Activated T-cell treated with anti-CD3 and anti-CD28 coated beads, Interleukin-2, amount 50 U/mL, for 24 hours (primary cell): ENCODE data around the gene INTS11.

Experiments
- DNase-seq: peaks from one replicate; pipeline ENCODE4 v3.0.0-alpha.2; 2020
- H3K27ac Mint-ChIP-seq: 2 replicates; pipeline ENCODE4 v1.8.0; 2020; ENCODE audit warnings: mild to moderate bottlenecking, mixed read lengths
- H3K27me3 Mint-ChIP-seq: 2 replicates; pipeline ENCODE4 v1.8.0; 2020; ENCODE audit warnings: mixed read lengths
- H3K36me3 Mint-ChIP-seq: 2 replicates; pipeline ENCODE4 v1.8.0; 2020; ENCODE audit warnings: low read depth, mixed read lengths
- H3K4me1 Mint-ChIP-seq: 2 replicates; pipeline ENCODE4 v1.8.0; 2020; ENCODE audit warnings: low read depth, mixed read lengths
- H3K4me3 Mint-ChIP-seq: 2 replicates; pipeline ENCODE4 v1.8.0; 2020; ENCODE audit warnings: mild to moderate bottlenecking, moderate library complexity, mixed read lengths
- H3K9me3 Mint-ChIP-seq: 2 replicates; pipeline ENCODE4 v1.8.0; 2020; ENCODE audit warnings: mixed read lengths

INTS11 gene

GRCh38 chr1:1291023-1291528 is 33.4 kb downstream of the INTS11 start:
- H3K4me3 Mint-ChIP-seq: no peak overlapping the region
- peaks cover 6% of the 10 kb centered on the region for H3K36me3 Mint-ChIP-seq
- DNase-seq: no peak
- H3K27ac Mint-ChIP-seq: no peak overlapping the region
- no peaks in the 10 kb centered on the region for H3K4me1 Mint-ChIP-seq
- H3K27me3 Mint-ChIP-seq: no peaks in the 10 kb centered on the region
- H3K9me3 Mint-ChIP-seq: no peaks in the 10 kb centered on the region

- H3K9me3 Mint-ChIP-seq: no peaks in the 10 kb centered on the region
- H3K27me3 Mint-ChIP-seq: no peaks in the 10 kb centered on the region
- H3K4me3 Mint-ChIP-seq: no peak overlapping the region
- H3K27ac Mint-ChIP-seq: peak overlapping the region; percentile 11
- H3K36me3 Mint-ChIP-seq: peaks cover 4% of the 10 kb centered on the region
- H3K4me1 Mint-ChIP-seq: no peaks in the 10 kb centered on the region
- DNase-seq: peak; percentile 72
Observed at GRCh38 chr1:1290238-1290731, 34.2 kb downstream of the INTS11 start.

GRCh38 chr1:1287288-1288110 is 37.0 kb downstream of the INTS11 start:
- no peaks in the 10 kb centered on the region for H3K36me3 Mint-ChIP-seq
- no peak overlapping the region for H3K4me3 Mint-ChIP-seq
- DNase-seq: no peak
- H3K9me3 Mint-ChIP-seq: no peaks in the 10 kb centered on the region
- no peaks in the 10 kb centered on the region for H3K27me3 Mint-ChIP-seq
- H3K27ac Mint-ChIP-seq: no peak overlapping the region
- peaks cover 5% of the 10 kb centered on the region for H3K4me1 Mint-ChIP-seq

GRCh38 chr1:1286313-1287261 is 37.9 kb downstream of the INTS11 start:
- Mint-ChIP-seq H3K4me3 (no peak overlapping the region), H3K27ac (no peak overlapping the region), H3K36me3 (no peaks in the 10 kb centered on the region), H3K27me3 (no peaks in the 10 kb centered on the region), H3K9me3 (no peaks in the 10 kb centered on the region), H3K4me1 (peaks cover 5% of the 10 kb centered on the region)
- no peak for DNase-seq

- no peak for DNase-seq
- H3K4me1 Mint-ChIP-seq: peaks cover 5% of the 10 kb centered on the region
- no peaks in the 10 kb centered on the region for H3K36me3 Mint-ChIP-seq
Observed at GRCh38 chr1:1285611-1286311, 38.7 kb downstream of the INTS11 start.

GRCh38 chr1:1285102-1285571 is 39.3 kb downstream of the INTS11 start:
- Mint-ChIP-seq H3K9me3 (no peaks in the 10 kb centered on the region), H3K27ac (no peak overlapping the region), H3K4me1 (peaks cover 5% of the 10 kb centered on the region), H3K36me3 (no peaks in the 10 kb centered on the region), H3K4me3 (no peak overlapping the region), H3K27me3 (no peaks in the 10 kb centered on the region)
- no peak for DNase-seq

More at GRCh38 chr1:1285611-1286311, 38.7 kb downstream of the INTS11 start:
- H3K4me3 Mint-ChIP-seq: no peak overlapping the region
- H3K9me3 Mint-ChIP-seq: no peaks in the 10 kb centered on the region
- H3K27me3 Mint-ChIP-seq: no peaks in the 10 kb centered on the region
- H3K27ac Mint-ChIP-seq: no peak overlapping the region

GRCh38 chr1:1284221-1285101 is 40.0 kb downstream of the INTS11 start:
- Mint-ChIP-seq H3K36me3 (no peaks in the 10 kb centered on the region), H3K27ac (no peak overlapping the region), H3K27me3 (no peaks in the 10 kb centered on the region), H3K4me1 (peaks cover 5% of the 10 kb centered on the region), H3K4me3 (no peak overlapping the region), H3K9me3 (no peaks in the 10 kb centered on the region)
- no peak for DNase-seq

- Mint-ChIP-seq H3K36me3 (no peaks in the 10 kb centered on the region), H3K27ac (no peak overlapping the region), H3K4me3 (no peak overlapping the region), H3K9me3 (no peaks in the 10 kb centered on the region), H3K4me1 (peaks cover 5% of the 10 kb centered on the region), H3K27me3 (no peaks in the 10 kb centered on the region)
- no peak for DNase-seq
Observed at GRCh38 chr1:1283821-1284220, 40.6 kb downstream of the INTS11 start.

- Mint-ChIP-seq H3K4me3 (no peak overlapping the region), H3K9me3 (no peaks in the 10 kb centered on the region), H3K36me3 (no peaks in the 10 kb centered on the region), H3K4me1 (peaks cover 5% of the 10 kb centered on the region), H3K27ac (no peak overlapping the region), H3K27me3 (no peaks in the 10 kb centered on the region)
- no peak for DNase-seq
Observed at GRCh38 chr1:1282998-1283397, 41.5 kb downstream of the INTS11 start.

- Mint-ChIP-seq H3K36me3 (no peaks in the 10 kb centered on the region), H3K4me1 (peaks cover 5% of the 10 kb centered on the region), H3K4me3 (no peak overlapping the region), H3K27me3 (no peaks in the 10 kb centered on the region), H3K27ac (no peak overlapping the region), H3K9me3 (no peaks in the 10 kb centered on the region)
- no peak for DNase-seq
Observed at GRCh38 chr1:1281533-1282321, 42.7 kb downstream of the INTS11 start.

- no peak overlapping the region for H3K4me3 Mint-ChIP-seq
- H3K36me3 Mint-ChIP-seq: no peaks in the 10 kb centered on the region
- DNase-seq: no peak
- H3K4me1 Mint-ChIP-seq: peaks cover 5% of the 10 kb centered on the region
- H3K9me3 Mint-ChIP-seq: no peaks in the 10 kb centered on the region
- no peaks in the 10 kb centered on the region for H3K27me3 Mint-ChIP-seq
- no peak overlapping the region for H3K27ac Mint-ChIP-seq
Observed at GRCh38 chr1:1280782-1281481, 43.5 kb downstream of the INTS11 start.

- no peaks in the 10 kb centered on the region for H3K36me3 Mint-ChIP-seq
- no peaks in the 10 kb centered on the region for H3K9me3 Mint-ChIP-seq
- H3K4me3 Mint-ChIP-seq: no peak overlapping the region
- H3K4me1 Mint-ChIP-seq: peaks cover 13% of the 10 kb centered on the region
- H3K27me3 Mint-ChIP-seq: no peaks in the 10 kb centered on the region
- no peak for DNase-seq
- no peak overlapping the region for H3K27ac Mint-ChIP-seq
Observed at GRCh38 chr1:1279028-1279427, 45.4 kb downstream of the INTS11 start.
